ENCODE data around the gene STK32B.

The STK32B gene

DNA sequence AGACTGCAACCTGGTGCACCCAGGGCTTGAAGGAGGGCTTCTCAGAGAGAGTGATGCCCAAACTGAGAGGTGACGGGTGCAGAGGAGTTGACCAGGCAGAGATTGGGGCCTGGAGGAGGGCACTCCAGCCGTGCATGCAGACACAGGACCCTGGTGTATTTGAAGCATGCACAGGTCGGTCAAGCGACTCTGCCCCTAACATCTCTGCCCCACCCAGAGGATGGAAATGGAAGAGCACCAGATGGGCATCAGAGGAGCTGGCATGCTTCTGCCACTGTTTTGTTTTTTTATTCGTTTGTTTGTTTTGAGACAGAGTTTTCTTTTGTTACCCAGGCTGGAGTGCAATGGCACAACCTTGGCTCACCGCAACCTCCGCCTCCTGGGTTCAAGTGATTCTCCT, 336.2 kb downstream of the STK32B start:
- no peaks in the 10 kb centered on the region for H3K9me3 ChIP-seq (ENCODE audit: control insufficient read depth, low read length)
- no peaks in the 10 kb centered on the region for H3K4me1 ChIP-seq (ENCODE audit: control insufficient read depth, insufficient read depth, low read length)
- no peak overlapping the region for H3K4me3 ChIP-seq (ENCODE audit: insufficient read depth, low read depth, low read length)
- no peak overlapping the region for H3K27ac ChIP-seq (ENCODE audit: insufficient read depth, low read depth, low read length, poor library complexity, severe bottlenecking)
- no peaks in the 10 kb centered on the region for H3K27me3 ChIP-seq (ENCODE audit: control insufficient read depth, insufficient read depth, low read length, poor library complexity, severe bottlenecking)
- H3K36me3 ChIP-seq (ENCODE audit: control insufficient read depth, insufficient read depth, low read length) = no peaks in the 10 kb centered on the region
- WGBS, 2 experiments = 75 to 76% methylated on average over 7 of the region's 7 CpGs

DNA sequence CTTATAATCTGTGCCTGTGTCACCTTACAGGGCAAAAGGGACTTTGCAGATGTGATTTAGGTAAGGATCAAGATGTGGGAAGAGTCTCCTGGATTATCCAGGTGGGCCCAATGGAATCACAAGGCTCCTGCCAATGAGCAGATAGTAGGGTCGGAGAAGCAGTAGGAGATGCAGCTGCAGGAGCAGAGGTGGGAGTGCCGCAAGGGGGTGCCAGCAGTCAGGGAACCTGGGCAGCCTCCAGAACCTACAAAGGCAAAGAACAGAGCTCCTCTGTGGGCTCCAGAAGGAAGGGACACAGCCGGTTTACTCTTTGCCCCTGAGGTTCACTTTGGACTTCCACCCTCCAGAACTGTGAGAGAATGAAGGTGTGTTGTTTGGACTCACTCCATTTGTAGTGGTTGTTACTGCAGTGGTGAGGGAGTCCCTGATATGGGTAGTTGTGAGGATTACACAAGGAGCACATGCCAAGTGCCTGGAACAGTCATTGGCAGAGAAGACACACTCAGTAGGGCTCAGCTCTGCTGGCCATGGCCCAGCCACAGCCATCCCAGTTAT, 338.6 kb downstream of the STK32B start:
- Histone ChIP-seq H3K36me3 (ENCODE audit: control insufficient read depth, insufficient read depth, low read length) (no peaks in the 10 kb centered on the region), H3K4me1 (ENCODE audit: control insufficient read depth, insufficient read depth, low read length) (no peaks in the 10 kb centered on the region), H3K9me3 (ENCODE audit: control insufficient read depth, low read length) (no peaks in the 10 kb centered on the region), H3K27me3 (ENCODE audit: control insufficient read depth, insufficient read depth, low read length, poor library complexity, severe bottlenecking) (no peaks in the 10 kb centered on the region), H3K27ac (ENCODE audit: insufficient read depth, low read depth, low read length, poor library complexity, severe bottlenecking) (no peak overlapping the region), H3K4me3 (ENCODE audit: insufficient read depth, low read depth, low read length) (no peak overlapping the region)
- 31 to 32% methylated on average over 3 of the region's 3 CpGs for WGBS, 2 experiments

- H3K27ac ChIP-seq (ENCODE audit: insufficient read depth, low read depth, low read length, poor library complexity, severe bottlenecking) = no peak overlapping the region
- H3K27me3 ChIP-seq (ENCODE audit: control insufficient read depth, insufficient read depth, low read length, poor library complexity, severe bottlenecking) = no peaks in the 10 kb centered on the region
- WGBS, 2 experiments = 93 to 95% methylated on average over 4 of the region's 4 CpGs
These were observed 340.2 kb downstream of the STK32B start for GRCh38 chr4:5391492-5391891.

GRCh38 chr4:5393911-5394513, 342.7 kb downstream of the STK32B start:
- Histone ChIP-seq H3K4me1 (ENCODE audit: control insufficient read depth, insufficient read depth, low read length) (no peaks in the 10 kb centered on the region), H3K27me3 (ENCODE audit: control insufficient read depth, insufficient read depth, low read length, poor library complexity, severe bottlenecking) (no peaks in the 10 kb centered on the region), H3K27ac (ENCODE audit: insufficient read depth, low read depth, low read length, poor library complexity, severe bottlenecking) (no peak overlapping the region), H3K9me3 (ENCODE audit: control insufficient read depth, low read length) (no peaks in the 10 kb centered on the region), H3K36me3 (ENCODE audit: control insufficient read depth, insufficient read depth, low read length) (no peaks in the 10 kb centered on the region), H3K4me3 (ENCODE audit: insufficient read depth, low read depth, low read length) (no peak overlapping the region)
- 93 to 94% methylated on average over 12 of the region's 12 CpGs for WGBS, 2 experiments

More at GRCh38 chr4:5391492-5391891, 340.2 kb downstream of the STK32B start:
- H3K4me3 ChIP-seq (ENCODE audit: insufficient read depth, low read depth, low read length) = no peak overlapping the region
- no peaks in the 10 kb centered on the region for H3K4me1 ChIP-seq (ENCODE audit: control insufficient read depth, insufficient read depth, low read length)
- H3K9me3 ChIP-seq (ENCODE audit: control insufficient read depth, low read length) = no peaks in the 10 kb centered on the region
- no peaks in the 10 kb centered on the region for H3K36me3 ChIP-seq (ENCODE audit: control insufficient read depth, insufficient read depth, low read length)

GRCh38 chr4:5395781-5396180, 344.5 kb downstream of the STK32B start:
- Histone ChIP-seq H3K9me3 (ENCODE audit: control insufficient read depth, low read length) (no peaks in the 10 kb centered on the region), H3K36me3 (ENCODE audit: control insufficient read depth, insufficient read depth, low read length) (no peaks in the 10 kb centered on the region), H3K4me1 (ENCODE audit: control insufficient read depth, insufficient read depth, low read length) (no peaks in the 10 kb centered on the region), H3K27me3 (ENCODE audit: control insufficient read depth, insufficient read depth, low read length, poor library complexity, severe bottlenecking) (no peaks in the 10 kb centered on the region), H3K27ac (ENCODE audit: insufficient read depth, low read depth, low read length, poor library complexity, severe bottlenecking) (no peak overlapping the region), H3K4me3 (ENCODE audit: insufficient read depth, low read depth, low read length) (no peak overlapping the region)
- WGBS, 2 experiments = 92 to 93% methylated on average over 8 of the region's 8 CpGs

DNA sequence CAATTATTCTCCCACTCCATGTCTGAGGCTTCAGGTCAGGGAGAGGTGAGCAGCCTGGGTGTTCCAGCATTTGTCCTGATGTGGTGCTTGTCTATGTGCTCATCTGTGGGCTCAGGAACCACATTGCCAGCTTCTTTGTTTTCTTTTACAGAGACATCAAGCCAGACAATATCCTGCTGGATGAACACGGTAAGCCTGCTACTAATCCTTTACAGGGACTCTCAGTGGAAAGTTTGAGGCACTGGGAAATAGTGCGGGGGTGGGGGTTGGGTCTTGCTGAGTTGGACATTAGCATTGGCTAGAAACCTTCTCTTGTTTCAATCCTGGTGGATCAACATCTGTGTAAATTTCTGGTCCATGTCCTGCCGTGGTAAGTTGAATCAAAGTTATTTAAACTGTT, 346.8 kb downstream of the STK32B start:
- Histone ChIP-seq H3K27me3 (ENCODE audit: control insufficient read depth, insufficient read depth, low read length, poor library complexity, severe bottlenecking) (no peaks in the 10 kb centered on the region), H3K36me3 (ENCODE audit: control insufficient read depth, insufficient read depth, low read length) (no peaks in the 10 kb centered on the region), H3K27ac (ENCODE audit: insufficient read depth, low read depth, low read length, poor library complexity, severe bottlenecking) (no peak overlapping the region), H3K4me1 (ENCODE audit: control insufficient read depth, insufficient read depth, low read length) (no peaks in the 10 kb centered on the region), H3K4me3 (ENCODE audit: insufficient read depth, low read depth, low read length) (no peak overlapping the region), H3K9me3 (ENCODE audit: control insufficient read depth, low read length) (no peaks in the 10 kb centered on the region)
- 72 to 78% methylated on average over 3 of the region's 3 CpGs for WGBS, 2 experiments

GRCh38 chr4:5399124-5399523, 347.8 kb downstream of the STK32B start:
- Histone ChIP-seq H3K36me3 (ENCODE audit: control insufficient read depth, insufficient read depth, low read length) (no peaks in the 10 kb centered on the region), H3K4me3 (ENCODE audit: insufficient read depth, low read depth, low read length) (no peak overlapping the region), H3K27me3 (ENCODE audit: control insufficient read depth, insufficient read depth, low read length, poor library complexity, severe bottlenecking) (no peaks in the 10 kb centered on the region), H3K9me3 (ENCODE audit: control insufficient read depth, low read length) (no peaks in the 10 kb centered on the region), H3K27ac (ENCODE audit: insufficient read depth, low read depth, low read length, poor library complexity, severe bottlenecking) (no peak overlapping the region), H3K4me1 (ENCODE audit: control insufficient read depth, insufficient read depth, low read length) (no peaks in the 10 kb centered on the region)
- WGBS, 2 experiments = 86 to 91% methylated on average over 4 of the region's 4 CpGs

GRCh38 chr4:5399790-5400421, 348.6 kb downstream of the STK32B start:
- H3K9me3 ChIP-seq (ENCODE audit: control insufficient read depth, low read length) = no peaks in the 10 kb centered on the region
- no peaks in the 10 kb centered on the region for H3K36me3 ChIP-seq (ENCODE audit: control insufficient read depth, insufficient read depth, low read length)
- no peak overlapping the region for H3K27ac ChIP-seq (ENCODE audit: insufficient read depth, low read depth, low read length, poor library complexity, severe bottlenecking)
- WGBS, 2 experiments = 59 to 62% methylated on average over 8 of the region's 8 CpGs
- no peaks in the 10 kb centered on the region for H3K4me1 ChIP-seq (ENCODE audit: control insufficient read depth, insufficient read depth, low read length)
- H3K27me3 ChIP-seq (ENCODE audit: control insufficient read depth, insufficient read depth, low read length, poor library complexity, severe bottlenecking) = no peaks in the 10 kb centered on the region
- H3K4me3 ChIP-seq (ENCODE audit: insufficient read depth, low read depth, low read length) = no peak overlapping the region

DNA sequence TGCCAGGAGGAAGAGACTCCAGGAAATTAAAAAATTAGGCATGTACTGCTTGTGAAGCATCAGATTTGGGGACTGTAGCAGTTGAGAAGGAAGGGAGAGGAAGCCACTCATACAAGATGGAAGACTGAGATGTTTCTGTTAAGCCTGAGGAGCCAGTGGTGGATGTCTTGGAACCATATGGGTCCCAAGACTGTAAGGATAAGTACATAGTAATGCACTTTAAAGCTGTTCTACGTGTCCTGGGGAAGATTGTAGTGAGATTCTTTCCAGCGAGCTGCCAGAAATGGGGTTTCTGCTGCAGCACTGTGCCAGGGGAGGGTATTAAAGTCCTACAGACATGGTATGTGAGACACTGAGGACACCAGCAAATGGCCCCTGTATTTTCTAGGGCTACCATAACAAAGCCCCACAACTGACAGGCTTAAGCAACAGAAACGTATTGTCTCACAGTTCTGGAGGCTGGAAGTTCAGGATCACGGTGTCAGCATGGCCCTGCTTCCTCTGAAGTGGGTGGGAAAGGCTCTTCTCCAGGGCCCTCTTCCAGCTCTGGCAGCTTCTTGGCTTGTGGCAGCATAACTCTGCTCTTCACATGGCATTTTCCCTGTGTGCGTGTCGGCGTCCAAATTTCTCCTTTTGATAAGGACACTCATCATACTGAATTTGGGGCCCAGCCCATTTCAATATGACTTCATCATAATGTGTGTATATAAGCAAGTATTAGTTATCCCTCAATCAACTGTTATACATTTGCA, 352.6 kb downstream of the STK32B start:
- Histone ChIP-seq H3K27me3 (ENCODE audit: control insufficient read depth, insufficient read depth, low read length, poor library complexity, severe bottlenecking) (no peaks in the 10 kb centered on the region), H3K9me3 (ENCODE audit: control insufficient read depth, low read length) (no peaks in the 10 kb centered on the region), H3K4me1 (ENCODE audit: control insufficient read depth, insufficient read depth, low read length) (no peaks in the 10 kb centered on the region), H3K27ac (ENCODE audit: insufficient read depth, low read depth, low read length, poor library complexity, severe bottlenecking) (no peak overlapping the region), H3K4me3 (ENCODE audit: insufficient read depth, low read depth, low read length) (no peak overlapping the region), H3K36me3 (ENCODE audit: control insufficient read depth, insufficient read depth, low read length) (no peaks in the 10 kb centered on the region)
- 94% methylated on average over 7 of the region's 7 CpGs for WGBS, 2 experiments

GRCh38 chr4:5409237-5409636, 358.0 kb downstream of the STK32B start:
- H3K36me3 ChIP-seq (ENCODE audit: control insufficient read depth, insufficient read depth, low read length) = no peaks in the 10 kb centered on the region
- 90 to 100% methylated on average over 2 of the region's 2 CpGs for WGBS, 2 experiments
- no peaks in the 10 kb centered on the region for H3K27me3 ChIP-seq (ENCODE audit: control insufficient read depth, insufficient read depth, low read length, poor library complexity, severe bottlenecking)
- H3K27ac ChIP-seq (ENCODE audit: insufficient read depth, low read depth, low read length, poor library complexity, severe bottlenecking) = no peak overlapping the region
- H3K4me1 ChIP-seq (ENCODE audit: control insufficient read depth, insufficient read depth, low read length) = no peaks in the 10 kb centered on the region
- no peak overlapping the region for H3K4me3 ChIP-seq (ENCODE audit: insufficient read depth, low read depth, low read length)
- H3K9me3 ChIP-seq (ENCODE audit: control insufficient read depth, low read length) = no peaks in the 10 kb centered on the region

Measured in ectodermal cell (in vitro differentiated cells).